HepG2 (cell line): ENCODE measurements around the gene SPTBN4. TPM values are rescaled to one million over a fixed set of nuclear protein-coding genes. Genes with fewer than 3 reads are reported as not detected.
A peak's percentile ranks its signal among the peaks of the same experiment; 100 is the strongest.

Experiments
- GABPA ChIP-seq, 2 experiments: IDR thresholded peaks; 2 replicates each; pipeline ENCODE4 v1.6.1; 2011 to 2016; ENCODE audit warnings: low read depth in 2 of 2, low read length in 1 of 2, missing biosample characterization in 1 of 2, missing genetic modification characterization in 1 of 2
- NCOA5 ChIP-seq: sonication (generic); formaldehyde crosslinking; IDR thresholded peaks from 2 replicates; pipeline ENCODE4 v1.4.0; 2020; ENCODE audit warnings: missing genetic modification reagents
- NFAT5 ChIP-seq: sonication (generic); formaldehyde crosslinking; IDR thresholded peaks from 2 replicates; pipeline ENCODE4 v1.4.0; 2020; ENCODE audit warnings: missing genetic modification reagents
- RFX3 ChIP-seq: IDR thresholded peaks from 2 replicates; pipeline ENCODE4 v1.6.1; 2016; ENCODE audit warnings: missing biosample characterization, missing genetic modification reagents
- SP140L ChIP-seq: sonication (generic); formaldehyde crosslinking; IDR thresholded peaks from 2 replicates; pipeline ENCODE4 v1.4.0; 2020; ENCODE audit warnings: missing genetic modification reagents, borderline replicate concordance
- ZBTB14 ChIP-seq: sonication (generic); formaldehyde crosslinking; IDR thresholded peaks from 2 replicates; pipeline ENCODE4 v1.4.0; 2020; ENCODE audit warnings: missing genetic modification reagents
- ZNF138 ChIP-seq: sonication (generic); formaldehyde crosslinking; IDR thresholded peaks from 2 replicates; pipeline ENCODE4 v1.5.0; 2020; ENCODE audit warnings: mild to moderate bottlenecking, low read depth, missing genetic modification reagents
- ZNF18 ChIP-seq: sonication (generic); formaldehyde crosslinking; IDR thresholded peaks from 2 replicates; pipeline ENCODE4 v1.8.0; 2022; ENCODE audit warnings: mild to moderate bottlenecking, missing genetic modification reagents; ENCODE audit not compliant: insufficient replicate concordance
- ZNF224 ChIP-seq: sonication (generic); formaldehyde crosslinking; IDR thresholded peaks from 2 replicates; pipeline ENCODE4 v1.5.0; 2020; ENCODE audit warnings: mild to moderate bottlenecking, missing genetic modification reagents
- ZNF501 ChIP-seq: sonication (generic); formaldehyde crosslinking; IDR thresholded peaks from 2 replicates; pipeline ENCODE4 v1.5.1; 2020; ENCODE audit warnings: mild to moderate bottlenecking, moderate library complexity, missing genetic modification reagents
- ZNF564 ChIP-seq: sonication (generic); formaldehyde crosslinking; IDR thresholded peaks from 2 replicates; pipeline ENCODE4 v1.8.1; 2023; ENCODE audit warnings: mild to moderate bottlenecking, missing genetic modification reagents
- ZNF652 ChIP-seq: IDR thresholded peaks from 2 replicates; pipeline ENCODE4 v1.6.1; 2016; ENCODE audit warnings: low read depth, borderline replicate concordance
- ZNF660 ChIP-seq: sonication (generic); formaldehyde crosslinking; IDR thresholded peaks from 2 replicates; pipeline ENCODE4 v1.5.1; 2020; ENCODE audit warnings: mild to moderate bottlenecking, low read depth, missing genetic modification reagents, borderline replicate concordance
- ZNF788 ChIP-seq: sonication (generic); formaldehyde crosslinking; IDR thresholded peaks from 2 replicates; pipeline ENCODE4 v1.5.0; 2020; ENCODE audit warnings: mild to moderate bottlenecking, missing genetic modification reagents, borderline replicate concordance
- ZSCAN31 ChIP-seq: sonication (generic); formaldehyde crosslinking; IDR thresholded peaks from 2 replicates; pipeline ENCODE4 v1.5.0; 2020; ENCODE audit warnings: low read depth, mild to moderate bottlenecking, missing genetic modification reagents
- polyA plus RNA-seq, 8 experiments: library from polyadenylated mRNA; depleted of rRNA in 3 of 8; stranded (reverse) in 7 of 8; unstranded in 1 of 8; fragments of >200 nt; fragmentation: Illumina TruSeq in 4 of 8; extraction: Trizol in 4 of 8; gene quantifications; 2 replicates each; pipeline versions ENCODE4 v1.2.1 to v1.2.3, GENCODE V29; 2011 to 2016; ENCODE audit warnings: low read depth in 4 of 8, missing spikeins in 1 of 8, mixed read lengths in 1 of 8; ENCODE audit not compliant: insufficient read depth in 1 of 8
- total RNA-seq, 5 experiments: library from RNA; depleted of rRNA; stranded (reverse); fragments of >200 nt; fragmentation: Illumina TruSeq; extraction: Trizol; gene quantifications; 2 replicates each; pipeline ENCODE4 v1.2.3, GENCODE V29; 2016; ENCODE audit warnings: low read depth in 1 of 5
- TF ChIP-seq, protein P1 (sequence below): sonication (generic); formaldehyde crosslinking; conservative IDR thresholded peaks from 2 replicates; pipeline ENCODE4 v1.8.0; 2022; ENCODE audit warnings: missing genetic modification reagents
- TF ChIP-seq, protein P2 (sequence below): sonication (generic); formaldehyde crosslinking; IDR thresholded peaks from 2 replicates; pipeline ENCODE4 v1.5.0; 2020; ENCODE audit warnings: missing genetic modification reagents, mild to moderate bottlenecking, borderline replicate concordance

Gene SPTBN4
- total and polyA plus RNA-seq, 2 of the 13 experiments (the other 11 are each of a cell fraction or from before 2014, with no cell fraction given): 0.11 TPM

DNA sequence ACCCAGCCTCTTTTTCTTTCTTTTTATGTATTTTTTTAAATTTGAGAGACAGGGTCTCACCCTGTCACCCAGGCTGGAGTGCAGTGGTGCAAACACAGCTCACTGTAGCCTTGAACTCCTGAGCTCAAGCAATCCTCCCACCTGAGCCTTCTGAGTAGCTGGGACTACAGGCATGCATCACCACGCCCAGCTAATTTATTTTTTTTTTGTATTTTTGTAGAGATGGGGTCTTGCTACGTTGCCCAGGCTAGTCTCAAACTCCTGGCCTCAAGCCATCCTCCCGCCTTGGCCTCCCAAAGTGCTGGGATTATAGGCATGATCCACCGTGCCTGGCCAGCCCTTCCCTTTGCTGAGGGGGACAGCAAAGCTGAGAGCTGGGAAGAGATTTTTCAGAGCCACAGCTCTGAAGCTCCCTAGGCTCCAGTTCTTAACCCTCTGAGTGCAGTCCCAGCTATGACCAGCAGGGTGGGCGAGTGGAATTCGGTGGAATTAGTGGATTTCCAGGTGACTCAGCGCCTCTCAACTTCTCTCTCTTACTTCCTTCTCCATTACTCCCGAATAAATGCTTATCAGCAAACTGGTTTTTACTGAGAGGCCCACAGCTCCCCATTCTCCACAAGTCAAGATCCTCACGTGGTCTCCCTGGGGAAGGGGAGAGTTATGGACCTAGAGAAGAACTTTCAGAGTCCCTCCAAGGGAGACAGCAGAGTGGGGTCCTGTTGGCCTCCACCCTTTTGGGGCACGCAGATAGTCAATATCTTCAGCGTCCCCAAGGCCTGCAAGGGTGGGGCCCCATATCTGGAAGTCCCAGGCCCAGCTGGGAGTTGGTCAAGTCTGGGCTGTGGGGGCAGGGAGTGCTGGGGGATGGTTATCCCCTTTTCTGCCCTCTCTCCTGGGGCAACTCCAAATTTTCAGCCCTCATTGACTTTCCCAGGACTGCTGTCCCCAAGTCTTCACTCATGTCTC is 2.5 kb upstream of the SPTBN4 start (continued):
- TF ChIP-seq ZBTB14 (CRISPR knock-in tag) (no peak), NCOA5 (CRISPR knock-in tag) (no peak), ZNF564 (CRISPR knock-in tag) (no peak), ZNF788 (0 out of 2 replicates have a peak, but pooled peaks have one; percentile 40), ZNF138 (CRISPR knock-in tag) (no peak), ZNF224 (CRISPR knock-in tag) (no peak), SP140L (CRISPR knock-in tag) (no peak), ZNF501 (CRISPR knock-in tag) (no peak; the same call in 1 of the 2 replicates), ZNF652 (CRISPR knock-in tag) (no peak), GABPA (IDR thresholded peaks at IDR 0.05; ENCODE audit: low read depth, low read length) (no peak), GABPA (CRISPR knock-in tag; IDR thresholded peaks at IDR 0.05; ENCODE audit: low read depth) (0 out of 2 replicates have a peak, but pooled peaks have one; percentile 14), ZNF660 (CRISPR knock-in tag) (no peak), RFX3 (no peak), ZNF18 (CRISPR knock-in tag) (no peak), NFAT5 (CRISPR knock-in tag) (no peak), ZSCAN31 (CRISPR knock-in tag) (no peak)
- TF ChIP-seq, protein P1, sequence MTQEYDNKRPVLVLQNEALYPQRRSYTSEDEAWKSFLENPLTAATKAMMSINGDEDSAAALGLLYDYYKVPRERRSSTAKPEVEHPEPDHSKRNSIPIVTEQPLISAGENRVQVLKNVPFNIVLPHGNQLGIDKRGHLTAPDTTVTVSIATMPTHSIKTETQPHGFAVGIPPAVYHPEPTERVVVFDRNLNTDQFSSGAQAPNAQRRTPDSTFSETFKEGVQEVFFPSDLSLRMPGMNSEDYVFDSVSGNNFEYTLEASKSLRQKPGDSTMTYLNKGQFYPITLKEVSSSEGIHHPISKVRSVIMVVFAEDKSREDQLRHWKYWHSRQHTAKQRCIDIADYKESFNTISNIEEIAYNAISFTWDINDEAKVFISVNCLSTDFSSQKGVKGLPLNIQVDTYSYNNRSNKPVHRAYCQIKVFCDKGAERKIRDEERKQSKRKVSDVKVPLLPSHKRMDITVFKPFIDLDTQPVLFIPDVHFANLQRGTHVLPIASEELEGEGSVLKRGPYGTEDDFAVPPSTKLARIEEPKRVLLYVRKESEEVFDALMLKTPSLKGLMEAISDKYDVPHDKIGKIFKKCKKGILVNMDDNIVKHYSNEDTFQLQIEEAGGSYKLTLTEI (CRISPR knock-in tag): no peak
- TF ChIP-seq, protein P2, sequence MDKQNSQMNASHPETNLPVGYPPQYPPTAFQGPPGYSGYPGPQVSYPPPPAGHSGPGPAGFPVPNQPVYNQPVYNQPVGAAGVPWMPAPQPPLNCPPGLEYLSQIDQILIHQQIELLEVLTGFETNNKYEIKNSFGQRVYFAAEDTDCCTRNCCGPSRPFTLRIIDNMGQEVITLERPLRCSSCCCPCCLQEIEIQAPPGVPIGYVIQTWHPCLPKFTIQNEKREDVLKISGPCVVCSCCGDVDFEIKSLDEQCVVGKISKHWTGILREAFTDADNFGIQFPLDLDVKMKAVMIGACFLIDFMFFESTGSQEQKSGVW (CRISPR knock-in tag): no peak
